ENCODE results near the gene SOWAHA. TPM values are rescaled to one million over a fixed set of nuclear protein-coding genes. Genes with fewer than 3 reads are reported as not detected.
"Not testable (repeated sequence)": the region's sequence is repeated elsewhere in the genome, so short reads cannot be mapped to it uniquely, and the experiment has no call there.

Gene SOWAHA
- total RNA-seq, 4 donors from 2014 or later, result 0.13 to 0.28 TPM; not detected in 2

DNA sequence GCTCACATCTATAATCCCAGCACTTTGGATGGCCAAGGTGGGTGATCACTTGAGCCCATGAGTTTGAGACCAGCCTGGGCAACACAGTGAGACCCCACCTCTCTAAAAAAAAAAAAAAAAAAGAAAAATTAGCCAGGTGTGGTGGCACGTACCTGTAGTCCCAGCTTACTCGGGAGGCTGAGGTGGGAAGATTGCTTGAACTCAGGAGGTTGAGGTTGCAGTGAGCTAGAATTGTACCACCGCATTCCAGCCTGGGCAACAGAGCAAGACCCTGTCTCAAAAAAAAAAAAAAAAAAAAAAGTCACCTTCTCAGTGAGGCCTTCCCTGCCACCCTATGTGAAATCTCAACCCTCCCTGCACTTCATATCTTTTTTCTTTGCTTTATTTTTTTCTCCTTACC lies 22.1 kb upstream of the SOWAHA start:
- DNase-seq (ENCODE audit: low spot score) (no peak), ATAC-seq (ENCODE audit: low FRiP score) (no peak)
- no peak for TF ChIP-seq CTCF (IDR thresholded peaks at IDR 0.05)

DNA sequence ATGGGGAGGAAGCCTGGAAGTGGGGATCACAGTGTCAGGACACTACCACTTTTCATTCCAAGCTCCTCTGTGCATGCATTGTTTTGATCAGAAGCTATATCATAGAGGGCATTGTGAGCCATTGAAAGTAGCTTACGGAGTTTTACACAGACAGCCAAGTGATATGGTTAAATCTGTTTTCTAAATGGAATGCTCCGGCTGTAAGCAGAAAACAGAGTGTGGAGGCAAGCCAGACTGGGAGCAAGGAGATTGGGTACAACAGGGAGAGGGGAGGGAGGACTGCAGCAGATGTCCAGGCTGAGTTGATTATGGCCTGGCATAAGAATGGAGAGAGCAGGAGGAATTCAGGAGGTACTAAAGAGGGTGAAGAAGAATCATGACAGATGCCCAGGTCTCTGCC lies 15.5 kb upstream of the SOWAHA start:
- ATAC-seq (ENCODE audit: low FRiP score) (no peak), DNase-seq (ENCODE audit: low spot score) (no peak)
- TF ChIP-seq CTCF (IDR thresholded peaks at IDR 0.05), result no peak

GRCh38 chr5:132799392-132799791 lies 13.7 kb upstream of the SOWAHA start:
- TF ChIP-seq CTCF (IDR thresholded peaks at IDR 0.05), result no peak
- no peak for ATAC-seq (ENCODE audit: low FRiP score)
- no peak for DNase-seq (ENCODE audit: low spot score)

GRCh38 chr5:132800545-132800944 lies 12.6 kb upstream of the SOWAHA start:
- no peak for DNase-seq (ENCODE audit: low spot score)
- no peak for TF ChIP-seq CTCF (IDR thresholded peaks at IDR 0.05)
- ATAC-seq (ENCODE audit: low FRiP score), result no peak

DNA sequence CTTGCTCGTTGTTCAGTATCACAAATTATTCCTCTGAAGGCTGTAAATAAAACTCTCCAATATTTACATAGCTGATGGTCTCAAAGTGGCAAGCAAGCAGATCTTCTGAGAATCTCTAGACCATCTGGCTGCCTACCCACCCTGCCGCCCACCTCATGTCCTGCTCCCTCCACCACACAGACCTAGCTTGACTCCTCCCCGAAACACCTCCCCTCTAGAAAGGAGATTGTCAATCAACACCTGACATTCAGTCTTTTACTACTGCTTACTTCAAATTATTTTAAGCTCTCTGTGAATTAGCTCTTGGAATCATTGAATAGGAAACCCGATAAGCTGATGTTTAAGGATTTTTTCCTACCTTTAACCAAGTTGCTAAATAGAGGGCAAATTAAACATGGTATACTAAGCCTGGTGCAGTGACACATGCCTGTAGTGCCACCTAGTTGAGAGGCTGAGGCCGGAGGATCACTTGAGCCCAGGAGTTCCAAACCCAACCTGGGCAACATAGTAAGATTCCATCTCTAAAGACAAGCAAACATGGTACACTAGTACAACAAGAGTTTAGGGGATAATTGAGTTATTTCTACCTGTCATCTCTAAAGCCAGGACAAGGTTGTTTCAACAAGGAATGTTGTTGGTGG lies 10.9 kb upstream of the SOWAHA start:
- no peak for ATAC-seq (ENCODE audit: low FRiP score)
- no peak for TF ChIP-seq CTCF (IDR thresholded peaks at IDR 0.05)
- DNase-seq (ENCODE audit: low spot score), result no peak

DNA sequence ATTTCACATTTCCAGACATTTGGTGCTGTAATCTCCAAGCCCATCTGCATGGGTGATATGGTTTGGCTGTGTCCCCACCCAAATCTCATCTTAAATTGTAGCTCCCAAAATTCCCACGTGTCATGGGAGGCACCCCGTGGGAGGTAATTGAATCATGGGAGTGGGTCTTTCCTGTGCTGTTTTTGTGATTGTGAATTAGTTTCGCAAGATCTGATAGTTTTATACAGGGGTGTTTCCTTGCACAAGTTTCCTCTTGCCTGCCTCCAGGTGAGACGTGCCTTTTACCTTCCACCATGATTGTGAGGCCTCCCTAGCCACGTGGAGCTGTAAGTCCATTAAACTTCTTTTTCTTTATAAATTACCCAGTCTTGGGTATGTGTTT lies 10.4 kb upstream of the SOWAHA start:
- not testable (repeated sequence) for ATAC-seq (ENCODE audit: low FRiP score); DNase-seq (ENCODE audit: low spot score)

- ATAC-seq (ENCODE audit: low FRiP score); DNase-seq (ENCODE audit: low spot score): not testable (repeated sequence)
Observed at GRCh38 chr5:132804219-132804618, 8.9 kb upstream of the SOWAHA start.

- ATAC-seq (ENCODE audit: low FRiP score); DNase-seq (ENCODE audit: low spot score): not testable (repeated sequence)
Observed at GRCh38 chr5:132805872-132806271, 7.2 kb upstream of the SOWAHA start.

- ATAC-seq (ENCODE audit: low FRiP score); DNase-seq (ENCODE audit: low spot score): not testable (repeated sequence)
Observed at GRCh38 chr5:132806804-132807162, 6.3 kb upstream of the SOWAHA start.
